Activated T-cell treated with anti-CD3 and anti-CD28 coated beads, Interleukin-2, amount 50 U/mL, for 24 hours (primary cell): ENCODE measurements around the gene PCDHB16.
"Not testable (repeated sequence)": the region's sequence is repeated elsewhere in the genome, so short reads cannot be mapped to it uniquely, and the experiment has no call there.

Source experiments
- DNase-seq: peaks from one replicate; pipeline ENCODE4 v3.0.0-alpha.2; 2020
- H3K27ac Mint-ChIP-seq: 2 replicates; pipeline ENCODE4 v1.8.0; 2020; ENCODE audit warnings: mild to moderate bottlenecking, mixed read lengths
- H3K27me3 Mint-ChIP-seq: 2 replicates; pipeline ENCODE4 v1.8.0; 2020; ENCODE audit warnings: mixed read lengths
- H3K36me3 Mint-ChIP-seq: 2 replicates; pipeline ENCODE4 v1.8.0; 2020; ENCODE audit warnings: low read depth, mixed read lengths
- H3K4me1 Mint-ChIP-seq: 2 replicates; pipeline ENCODE4 v1.8.0; 2020; ENCODE audit warnings: low read depth, mixed read lengths
- H3K4me3 Mint-ChIP-seq: 2 replicates; pipeline ENCODE4 v1.8.0; 2020; ENCODE audit warnings: mild to moderate bottlenecking, moderate library complexity, mixed read lengths
- H3K9me3 Mint-ChIP-seq: 2 replicates; pipeline ENCODE4 v1.8.0; 2020; ENCODE audit warnings: mixed read lengths

PCDHB16 gene

GRCh38 chr5:141199359-141200235, 17.4 kb downstream of the PCDHB16 start, which contains the start of gene PCDHB11:
TSS of gene PCDHB11 (plus strand) at chr5:141199627. CDS start at chr5:141199775, 148 bp downstream.
- no peak for DNase-seq
- H3K27ac Mint-ChIP-seq: no peak within 1 kb of the TSS
- H3K4me3 Mint-ChIP-seq: no peak within 1 kb of the TSS
- H3K36me3 Mint-ChIP-seq: peaks cover 3% of the 10 kb centered on the region
- no peaks in the 10 kb centered on the region for H3K4me1 Mint-ChIP-seq
- H3K9me3 Mint-ChIP-seq: peaks cover 30% of the 10 kb centered on the region
- H3K27me3 Mint-ChIP-seq: peaks cover 56% of the 10 kb centered on the region

- not testable (repeated sequence) for H3K27ac Mint-ChIP-seq, H3K36me3 Mint-ChIP-seq, DNase-seq, H3K4me1 Mint-ChIP-seq, H3K4me3 Mint-ChIP-seq
- Mint-ChIP-seq H3K9me3 (peaks cover 25% of the 10 kb centered on the region), H3K27me3 (peaks cover 60% of the 10 kb centered on the region)
Observed at GRCh38 chr5:141201126-141201525, 18.9 kb downstream of the PCDHB16 start.

- peaks cover 59% of the 10 kb centered on the region for H3K27me3 Mint-ChIP-seq
- not testable (repeated sequence) for H3K4me3 Mint-ChIP-seq, H3K36me3 Mint-ChIP-seq, H3K27ac Mint-ChIP-seq, H3K4me1 Mint-ChIP-seq, DNase-seq
- H3K9me3 Mint-ChIP-seq: peaks cover 20% of the 10 kb centered on the region
Observed at GRCh38 chr5:141201646-141202045, 19.5 kb downstream of the PCDHB16 start.

GRCh38 chr5:141208478-141208877, 26.3 kb downstream of the PCDHB16 start, which contains the start of gene PCDHB12:
TSS of gene PCDHB12 (plus strand) at chr5:141208719. CDS start at chr5:141208908, 189 bp downstream.
- Mint-ChIP-seq H3K27ac (no peak within 1 kb of the TSS), H3K27me3 (peaks cover 69% of the 10 kb centered on the region), H3K4me3 (no peak within 1 kb of the TSS), H3K36me3 (peaks cover 2% of the 10 kb centered on the region), H3K9me3 (peaks cover 3% of the 10 kb centered on the region), H3K4me1 (no peaks in the 10 kb centered on the region)
- no peak for DNase-seq

GRCh38 chr5:141210281-141210680, 28.1 kb downstream of the PCDHB16 start:
- not testable (repeated sequence) for H3K4me3 Mint-ChIP-seq, H3K27ac Mint-ChIP-seq, H3K36me3 Mint-ChIP-seq, DNase-seq, H3K4me1 Mint-ChIP-seq
- Mint-ChIP-seq H3K27me3 (peaks cover 79% of the 10 kb centered on the region), H3K9me3 (peaks cover 13% of the 10 kb centered on the region)

- H3K27ac Mint-ChIP-seq, H3K36me3 Mint-ChIP-seq, H3K4me3 Mint-ChIP-seq, H3K4me1 Mint-ChIP-seq, DNase-seq: not testable (repeated sequence)
- Mint-ChIP-seq H3K9me3 (peaks cover 14% of the 10 kb centered on the region), H3K27me3 (peaks cover 80% of the 10 kb centered on the region)
Observed at GRCh38 chr5:141210849-141211248, 28.7 kb downstream of the PCDHB16 start.

GRCh38 chr5:141213656-141214339, 31.6 kb downstream of the PCDHB16 start, which contains the start of gene PCDHB13:
TSS of gene PCDHB13 (plus strand) at chr5:141213919. CDS start at chr5:141214124, 205 bp downstream.
- Mint-ChIP-seq H3K9me3 (peaks cover 25% of the 10 kb centered on the region), H3K36me3 (peaks cover 15% of the 10 kb centered on the region), H3K27me3 (peaks cover 74% of the 10 kb centered on the region)
- DNase-seq, H3K27ac Mint-ChIP-seq, H3K4me1 Mint-ChIP-seq, H3K4me3 Mint-ChIP-seq: not testable (repeated sequence)

GRCh38 chr5:141214583-141214982, 32.4 kb downstream of the PCDHB16 start:
- not testable (repeated sequence) for H3K4me3 Mint-ChIP-seq, DNase-seq, H3K4me1 Mint-ChIP-seq, H3K27ac Mint-ChIP-seq
- Mint-ChIP-seq H3K9me3 (peaks cover 30% of the 10 kb centered on the region), H3K27me3 (peaks cover 71% of the 10 kb centered on the region), H3K36me3 (peaks cover 16% of the 10 kb centered on the region)

- not testable (repeated sequence) for H3K27ac Mint-ChIP-seq, H3K4me1 Mint-ChIP-seq, H3K4me3 Mint-ChIP-seq, DNase-seq
- Mint-ChIP-seq H3K36me3 (peaks cover 16% of the 10 kb centered on the region), H3K9me3 (peaks cover 36% of the 10 kb centered on the region), H3K27me3 (peaks cover 73% of the 10 kb centered on the region)
Observed at GRCh38 chr5:141215504-141215903, 33.3 kb downstream of the PCDHB16 start.

- peaks cover 14% of the 10 kb centered on the region for H3K36me3 Mint-ChIP-seq
- peaks cover 75% of the 10 kb centered on the region for H3K27me3 Mint-ChIP-seq
- not testable (repeated sequence) for H3K4me1 Mint-ChIP-seq, DNase-seq, H3K27ac Mint-ChIP-seq, H3K4me3 Mint-ChIP-seq
- H3K9me3 Mint-ChIP-seq: peaks cover 33% of the 10 kb centered on the region
Observed at GRCh38 chr5:141216035-141216434, 33.8 kb downstream of the PCDHB16 start.

- no peak for DNase-seq
- Mint-ChIP-seq H3K4me1 (peaks cover 6% of the 10 kb centered on the region), H3K4me3 (peak within 1 kb of the TSS; percentile 11), H3K27me3 (peaks cover 72% of the 10 kb centered on the region), H3K9me3 (peaks cover 21% of the 10 kb centered on the region), H3K27ac (no peak within 1 kb of the TSS), H3K36me3 (peaks cover 11% of the 10 kb centered on the region)
Observed at GRCh38 chr5:141223112-141223783, 41.1 kb downstream of the PCDHB16 start, which contains the start of gene PCDHB14. TSS of gene PCDHB14 (plus strand) at chr5:141223343. CDS start at chr5:141223506, 163 bp downstream.

- not testable (repeated sequence) for DNase-seq, H3K36me3 Mint-ChIP-seq, H3K4me1 Mint-ChIP-seq, H3K27ac Mint-ChIP-seq, H3K4me3 Mint-ChIP-seq
- Mint-ChIP-seq H3K9me3 (peaks cover 15% of the 10 kb centered on the region), H3K27me3 (peaks cover 62% of the 10 kb centered on the region)
Observed at GRCh38 chr5:141224844-141225243, 42.7 kb downstream of the PCDHB16 start.

- H3K4me3 Mint-ChIP-seq, H3K4me1 Mint-ChIP-seq, H3K36me3 Mint-ChIP-seq, DNase-seq, H3K27ac Mint-ChIP-seq: not testable (repeated sequence)
- Mint-ChIP-seq H3K9me3 (peaks cover 10% of the 10 kb centered on the region), H3K27me3 (peaks cover 56% of the 10 kb centered on the region)
Observed at GRCh38 chr5:141225421-141225820, 43.2 kb downstream of the PCDHB16 start.

- Mint-ChIP-seq H3K27me3 (peaks cover 45% of the 10 kb centered on the region), H3K4me3 (no peak overlapping the region)
Observed at GRCh38 chr5:141234109-141234667, 52.0 kb downstream of the PCDHB16 start.

More at GRCh38 chr5:141234109-141234667, 52.0 kb downstream of the PCDHB16 start:
- H3K9me3 Mint-ChIP-seq: peaks cover 46% of the 10 kb centered on the region
- H3K4me1 Mint-ChIP-seq: no peaks in the 10 kb centered on the region
- no peak overlapping the region for H3K27ac Mint-ChIP-seq
- DNase-seq: no peak
- H3K36me3 Mint-ChIP-seq: peaks cover 17% of the 10 kb centered on the region
